22Rv1 (cell line): ENCODE data around the gene ACACB.

ENCODE experiments used
- ZFX ChIP-seq: fragments of 450-650 bp; IDR thresholded peaks from 2 replicates; pipeline ENCODE4 v1.6.1; 2017; ENCODE audit warnings: antibody characterized with exemption, borderline replicate concordance
- TF ChIP-seq, protein P1 (sequence below): fragments of 450-650 bp; IDR thresholded peaks from 2 replicates; pipeline ENCODE4 v1.5.1; 2017; ENCODE audit warnings: mild to moderate bottlenecking

- TF ChIP-seq, protein P1, sequence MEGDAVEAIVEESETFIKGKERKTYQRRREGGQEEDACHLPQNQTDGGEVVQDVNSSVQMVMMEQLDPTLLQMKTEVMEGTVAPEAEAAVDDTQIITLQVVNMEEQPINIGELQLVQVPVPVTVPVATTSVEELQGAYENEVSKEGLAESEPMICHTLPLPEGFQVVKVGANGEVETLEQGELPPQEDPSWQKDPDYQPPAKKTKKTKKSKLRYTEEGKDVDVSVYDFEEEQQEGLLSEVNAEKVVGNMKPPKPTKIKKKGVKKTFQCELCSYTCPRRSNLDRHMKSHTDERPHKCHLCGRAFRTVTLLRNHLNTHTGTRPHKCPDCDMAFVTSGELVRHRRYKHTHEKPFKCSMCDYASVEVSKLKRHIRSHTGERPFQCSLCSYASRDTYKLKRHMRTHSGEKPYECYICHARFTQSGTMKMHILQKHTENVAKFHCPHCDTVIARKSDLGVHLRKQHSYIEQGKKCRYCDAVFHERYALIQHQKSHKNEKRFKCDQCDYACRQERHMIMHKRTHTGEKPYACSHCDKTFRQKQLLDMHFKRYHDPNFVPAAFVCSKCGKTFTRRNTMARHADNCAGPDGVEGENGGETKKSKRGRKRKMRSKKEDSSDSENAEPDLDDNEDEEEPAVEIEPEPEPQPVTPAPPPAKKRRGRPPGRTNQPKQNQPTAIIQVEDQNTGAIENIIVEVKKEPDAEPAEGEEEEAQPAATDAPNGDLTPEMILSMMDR = no peak
- TF ChIP-seq ZFX = no peak
Observed at GRCh38 chr12:109301643-109302168, 185.3 kb downstream of the ACACB start.
